DOHH2 (cell line): ENCODE measurements around the gene SEPTIN6.

Source experiments
- H3F3A ChIP-seq: fragments of 200-600 bp; sonication (generic), shearing (Covaris generic); 2 replicates; pipeline ENCODE4 v1.6.0; 2016; ENCODE audit warnings: antibody characterized with exemption, mild to moderate bottlenecking; ENCODE audit not compliant: control insufficient read depth, insufficient read depth
- H3K27ac ChIP-seq: fragments of 200-600 bp; sonication (generic); 2 replicates; pipeline ENCODE4 v1.5.1; 2014; ENCODE audit warnings: low read depth, mild to moderate bottlenecking, low read length, moderate library complexity
- H3K27me3 ChIP-seq: fragments of 200-600 bp; sonication (generic); 2 replicates; pipeline ENCODE4 v1.6.1; 2014; ENCODE audit warnings: mild to moderate bottlenecking, low read length, mixed read lengths; ENCODE audit not compliant: control insufficient read depth
- H3K36me3 ChIP-seq: fragments of 200-600 bp; sonication (generic); 2 replicates; pipeline ENCODE4 v1.6.1; 2014; ENCODE audit warnings: mild to moderate bottlenecking, low read length, moderate library complexity, mixed read lengths; ENCODE audit not compliant: control insufficient read depth
- H3K4me1 ChIP-seq: fragments of 200-600 bp; sonication (generic); 2 replicates; pipeline ENCODE4 v1.6.1; 2014; ENCODE audit warnings: mild to moderate bottlenecking, low read length, mixed read lengths; ENCODE audit not compliant: control insufficient read depth
- H3K4me2 ChIP-seq: fragments of 200-600 bp; sonication (generic); 2 replicates; pipeline ENCODE4 v1.6.0; 2014; ENCODE audit warnings: mild to moderate bottlenecking, low read length, moderate library complexity
- H3K4me3 ChIP-seq: fragments of 200-600 bp; sonication (generic); 2 replicates; pipeline ENCODE4 v1.5.1; 2014; ENCODE audit warnings: mild to moderate bottlenecking, low read length, mixed read lengths
- H3K79me2 ChIP-seq: fragments of 200-600 bp; sonication (generic); 2 replicates; pipeline ENCODE4 v1.6.1; 2014; ENCODE audit warnings: mild to moderate bottlenecking, low read length, mixed read lengths; ENCODE audit not compliant: control insufficient read depth
- H3K9me2 ChIP-seq: fragments of 200-600 bp; sonication (generic); replicated peaks from 2 replicates; pipeline ENCODE4 v1.6.1; 2014; ENCODE audit warnings: mild to moderate bottlenecking, low read length, mixed read lengths; ENCODE audit not compliant: control insufficient read depth
- H3K9me3 ChIP-seq: fragments of 200-600 bp; sonication (generic); 2 replicates; pipeline ENCODE4 v1.6.1; 2014; ENCODE audit warnings: antibody characterized with exemption, low read length, mixed read lengths; ENCODE audit not compliant: control insufficient read depth, insufficient read depth
- H4K20me1 ChIP-seq: fragments of 200-600 bp; sonication (generic); 2 replicates; pipeline ENCODE4 v1.6.0; 2014; ENCODE audit warnings: low read depth, mild to moderate bottlenecking, antibody characterized with exemption, low read length, moderate library complexity; ENCODE audit not compliant: control insufficient read depth, insufficient read depth
- CTCF ChIP-seq: fragments of 200-600 bp; sonication (generic); IDR thresholded peaks from one replicate; pipeline ENCODE4 v1.5.1; 2014; ENCODE audit warnings: antibody characterized with exemption, mild to moderate bottlenecking, low read depth, low read length; ENCODE audit not compliant: poor library complexity, severe bottlenecking
- EZH2phosphoT487 ChIP-seq: fragments of 200-600 bp; sonication (generic); IDR thresholded peaks from 2 replicates; pipeline ENCODE4 v1.6.1; 2017; ENCODE audit warnings: borderline replicate concordance, mild to moderate bottlenecking, antibody characterized with exemption, low read length, moderate library complexity, mixed read lengths

SEPTIN6 gene

GRCh38 chrX:119721487-119721886 is 28.5 kb upstream of the SEPTIN6 start:
- H3F3A ChIP-seq, result no peaks in the 10 kb centered on the region
- H3K9me3 ChIP-seq, result no peaks in the 10 kb centered on the region
- H3K4me3 ChIP-seq, result no peak overlapping the region
- no peak overlapping the region for H3K27ac ChIP-seq
- H3K9me2 ChIP-seq, result no peaks in the 10 kb centered on the region
- no peaks in the 10 kb centered on the region for H3K79me2 ChIP-seq
- H3K36me3 ChIP-seq, result no peaks in the 10 kb centered on the region
- H3K4me2 ChIP-seq, result no peak overlapping the region
- no peaks in the 10 kb centered on the region for H3K4me1 ChIP-seq
- H4K20me1 ChIP-seq, result no peaks in the 10 kb centered on the region
- no peaks in the 10 kb centered on the region for H3K27me3 ChIP-seq
- no peak for TF ChIP-seq EZH2phosphoT487
- TF ChIP-seq CTCF, result no peak

GRCh38 chrX:119709630-119710029 is 16.7 kb upstream of the SEPTIN6 start:
- Histone ChIP-seq H3K27ac (no peak overlapping the region), H3K9me3 (no peaks in the 10 kb centered on the region), H3K36me3 (no peaks in the 10 kb centered on the region), H3K27me3 (no peaks in the 10 kb centered on the region), H3F3A (no peaks in the 10 kb centered on the region), H4K20me1 (no peaks in the 10 kb centered on the region), H3K4me3 (no peak overlapping the region), H3K9me2 (no peaks in the 10 kb centered on the region), H3K4me1 (peaks cover 8% of the 10 kb centered on the region), H3K79me2 (no peaks in the 10 kb centered on the region), H3K4me2 (no peak overlapping the region)
- TF ChIP-seq EZH2phosphoT487 (no peak), CTCF (no peak)

GRCh38 chrX:119708936-119709335 is 16.0 kb upstream of the SEPTIN6 start:
- H3K9me2 ChIP-seq, result no peaks in the 10 kb centered on the region
- H3K36me3 ChIP-seq, result no peaks in the 10 kb centered on the region
- no peak for TF ChIP-seq CTCF
- H3K4me1 ChIP-seq, result peaks cover 8% of the 10 kb centered on the region
- no peaks in the 10 kb centered on the region for H3K27me3 ChIP-seq
- no peak overlapping the region for H3K4me2 ChIP-seq
- H4K20me1 ChIP-seq, result no peaks in the 10 kb centered on the region
- no peak overlapping the region for H3K4me3 ChIP-seq
- H3K27ac ChIP-seq, result no peak overlapping the region
- H3F3A ChIP-seq, result no peaks in the 10 kb centered on the region
- no peaks in the 10 kb centered on the region for H3K79me2 ChIP-seq
- H3K9me3 ChIP-seq, result no peaks in the 10 kb centered on the region

- H3K4me1 ChIP-seq, result peaks cover 8% of the 10 kb centered on the region
- H3K27me3 ChIP-seq, result no peaks in the 10 kb centered on the region
- no peak overlapping the region for H3K4me3 ChIP-seq
- no peaks in the 10 kb centered on the region for H4K20me1 ChIP-seq
- H3K36me3 ChIP-seq, result no peaks in the 10 kb centered on the region
- no peak overlapping the region for H3K27ac ChIP-seq
- H3K4me2 ChIP-seq, result no peak overlapping the region
- TF ChIP-seq CTCF, result no peak
- no peak for TF ChIP-seq EZH2phosphoT487
- no peaks in the 10 kb centered on the region for H3F3A ChIP-seq
- no peaks in the 10 kb centered on the region for H3K9me2 ChIP-seq
- H3K79me2 ChIP-seq, result no peaks in the 10 kb centered on the region
- H3K9me3 ChIP-seq, result no peaks in the 10 kb centered on the region
Measured at GRCh38 chrX:119706616-119707015, 13.6 kb upstream of the SEPTIN6 start.
